Hepatocyte (in vitro differentiated cells): ENCODE measurements around the gene GRK5. TPM values are rescaled to one million over a fixed set of nuclear protein-coding genes. Genes with fewer than 3 reads are reported as not detected.

Source experiments
- DNase-seq: peaks from one replicate; pipeline ENCODE4 v3.0.0-alpha.2; 2016; ENCODE audit warnings: low spot score
- H2AFZ ChIP-seq: fragments of 200-600 bp; sonication (generic); 2 replicates; pipeline ENCODE4 v1.6.0; 2016; ENCODE audit warnings: antibody characterized with exemption, mild to moderate bottlenecking
- H3K27ac ChIP-seq: fragments of 200-600 bp; sonication (generic); 2 replicates; pipeline ENCODE4 v1.5.1; 2016; ENCODE audit warnings: mild to moderate bottlenecking
- H3K27me3 ChIP-seq: fragments of 200-600 bp; sonication (generic); 2 replicates; pipeline ENCODE4 v1.6.1; 2016
- H3K36me3 ChIP-seq: fragments of 200-600 bp; sonication (generic); replicated peaks from 2 replicates; pipeline ENCODE4 v1.5.1; 2016; ENCODE audit warnings: low read depth; ENCODE audit not compliant: insufficient read depth
- H3K4me1 ChIP-seq: fragments of 200-600 bp; sonication (generic); 2 replicates; pipeline ENCODE4 v1.5.1; 2016; ENCODE audit warnings: mild to moderate bottlenecking, moderate library complexity; ENCODE audit not compliant: insufficient read depth
- H3K4me2 ChIP-seq: fragments of 200-600 bp; sonication (generic); 2 replicates; pipeline ENCODE4 v1.6.0; 2016
- H3K4me3 ChIP-seq: fragments of 200-600 bp; sonication (generic); 2 replicates; pipeline ENCODE4 v1.5.1; 2016; ENCODE audit warnings: mild to moderate bottlenecking
- H3K79me2 ChIP-seq: fragments of 200-600 bp; sonication (generic); 2 replicates; pipeline ENCODE4 v1.6.0; 2017; ENCODE audit warnings: mild to moderate bottlenecking
- H3K9me2 ChIP-seq: fragments of 200-600 bp; sonication (generic); replicated peaks from 2 replicates; pipeline ENCODE4 v1.6.0; 2017; ENCODE audit warnings: mild to moderate bottlenecking; ENCODE audit not compliant: insufficient read depth
- H3K9me3 ChIP-seq: fragments of 200-600 bp; sonication (generic); 2 replicates; pipeline ENCODE4 v1.5.1; 2016; ENCODE audit warnings: low read depth, mild to moderate bottlenecking
- H4K20me1 ChIP-seq: fragments of 200-600 bp; sonication (generic); 2 replicates; pipeline ENCODE4 v1.6.0; 2016; ENCODE audit warnings: mild to moderate bottlenecking; ENCODE audit not compliant: insufficient read depth, poor library complexity, severe bottlenecking
- EZH2 ChIP-seq: fragments of 200-600 bp; sonication (generic); IDR thresholded peaks from 2 replicates; pipeline ENCODE4 v1.6.1; 2016; ENCODE audit warnings: antibody characterized with exemption, mild to moderate bottlenecking, borderline replicate concordance
- EZH2phosphoT487 ChIP-seq: fragments of 200-600 bp; sonication (generic); IDR thresholded peaks from one replicate; pipeline ENCODE4 v1.6.1; 2018; ENCODE audit warnings: antibody characterized with exemption, mild to moderate bottlenecking, low read depth, moderate library complexity; ENCODE audit not compliant: unreplicated experiment, severe bottlenecking
- WGBS: methylation state at CpG from one replicate; pipeline ENCODE4 v1.1.6; 2016; ENCODE audit warnings: low lambda C conversion rate; ENCODE audit errors: missing lambda C conversion rate; 5-methylcytosine and 5-hydroxymethylcytosine counted together
- polyA plus RNA-seq: library from polyadenylated mRNA; unstranded; fragments of >200 nt; fragmentation: Nextera tagmentation; extraction: Ambion mirVana; gene quantifications from 2 replicates; pipeline ENCODE4 v1.2.1, GENCODE V29; 2016
- total RNA-seq: library from RNA; depleted of rRNA; stranded (reverse); fragments of >200 nt; gene quantifications from 2 replicates; pipeline ENCODE4 v1.2.3, GENCODE V29; 2014
- TF ChIP-seq, protein P1 (sequence below): fragments of 200-600 bp; sonication (generic); IDR thresholded peaks from 2 replicates; pipeline ENCODE4 v1.5.1; 2016; ENCODE audit warnings: antibody characterized with exemption, mild to moderate bottlenecking; ENCODE audit not compliant: poor library complexity

GRK5 gene
- total and polyA plus RNA-seq, 2 experiments from 2014 or later = 7.6 to 19.9 TPM

GRCh38 chr10:119306514-119306951 is 99.2 kb downstream of the GRK5 start:
- TF ChIP-seq, protein P1, sequence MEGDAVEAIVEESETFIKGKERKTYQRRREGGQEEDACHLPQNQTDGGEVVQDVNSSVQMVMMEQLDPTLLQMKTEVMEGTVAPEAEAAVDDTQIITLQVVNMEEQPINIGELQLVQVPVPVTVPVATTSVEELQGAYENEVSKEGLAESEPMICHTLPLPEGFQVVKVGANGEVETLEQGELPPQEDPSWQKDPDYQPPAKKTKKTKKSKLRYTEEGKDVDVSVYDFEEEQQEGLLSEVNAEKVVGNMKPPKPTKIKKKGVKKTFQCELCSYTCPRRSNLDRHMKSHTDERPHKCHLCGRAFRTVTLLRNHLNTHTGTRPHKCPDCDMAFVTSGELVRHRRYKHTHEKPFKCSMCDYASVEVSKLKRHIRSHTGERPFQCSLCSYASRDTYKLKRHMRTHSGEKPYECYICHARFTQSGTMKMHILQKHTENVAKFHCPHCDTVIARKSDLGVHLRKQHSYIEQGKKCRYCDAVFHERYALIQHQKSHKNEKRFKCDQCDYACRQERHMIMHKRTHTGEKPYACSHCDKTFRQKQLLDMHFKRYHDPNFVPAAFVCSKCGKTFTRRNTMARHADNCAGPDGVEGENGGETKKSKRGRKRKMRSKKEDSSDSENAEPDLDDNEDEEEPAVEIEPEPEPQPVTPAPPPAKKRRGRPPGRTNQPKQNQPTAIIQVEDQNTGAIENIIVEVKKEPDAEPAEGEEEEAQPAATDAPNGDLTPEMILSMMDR = peak; percentile 3
- TF ChIP-seq EZH2phosphoT487 = no peak
- 89% methylated on average over 9 of the region's 9 CpGs for WGBS
- peak; percentile 12 for DNase-seq
- Histone ChIP-seq H3K36me3 (no peaks in the 10 kb centered on the region), H3K4me3 (no peak overlapping the region), H3K9me2 (no peaks in the 10 kb centered on the region), H3K27ac (peak overlapping the region; percentile 40), H3K4me2 (no peak overlapping the region), H4K20me1 (no peaks in the 10 kb centered on the region), H2AFZ (no peak overlapping the region), H3K27me3 (no peaks in the 10 kb centered on the region), H3K9me3 (no peaks in the 10 kb centered on the region), H3K79me2 (peaks cover 62% of the 10 kb centered on the region), H3K4me1 (peaks cover 29% of the 10 kb centered on the region)

DNA sequence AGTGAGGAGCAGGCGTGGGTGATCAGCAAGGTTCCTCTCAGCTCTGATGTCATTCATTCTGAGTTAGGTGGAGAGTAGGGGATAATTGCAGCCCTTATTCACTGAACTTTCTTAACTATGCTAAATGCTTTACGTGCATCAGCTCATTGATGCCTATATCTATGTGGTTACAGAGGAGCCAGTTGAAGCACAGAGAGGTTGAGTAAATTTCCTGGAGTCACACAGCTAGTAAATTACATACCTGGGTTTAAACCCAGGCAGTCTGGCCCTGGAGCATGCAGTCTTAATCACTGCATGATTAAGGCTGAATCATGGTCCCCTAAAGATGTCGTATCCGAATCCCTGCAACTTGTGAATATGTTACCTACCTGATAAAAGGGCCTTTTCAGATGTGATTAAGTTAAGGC is 99.6 kb downstream of the GRK5 start:
- no peak for DNase-seq
- no peaks in the 10 kb centered on the region for H3K9me3 ChIP-seq
- TF ChIP-seq EZH2 (no peak), EZH2phosphoT487 (no peak)
- TF ChIP-seq, protein P1 = no peak
- H3K27me3 ChIP-seq = no peaks in the 10 kb centered on the region
- no peak overlapping the region for H3K4me2 ChIP-seq
- peaks cover 60% of the 10 kb centered on the region for H3K79me2 ChIP-seq
- H2AFZ ChIP-seq = no peak overlapping the region
- no peak overlapping the region for H3K4me3 ChIP-seq
- H3K4me1 ChIP-seq = peaks cover 24% of the 10 kb centered on the region
- H4K20me1 ChIP-seq = no peaks in the 10 kb centered on the region
- no peaks in the 10 kb centered on the region for H3K9me2 ChIP-seq
- no peak overlapping the region for H3K27ac ChIP-seq
- WGBS = 95% methylated on average over 4 of the region's 4 CpGs
- H3K36me3 ChIP-seq = no peaks in the 10 kb centered on the region

DNA sequence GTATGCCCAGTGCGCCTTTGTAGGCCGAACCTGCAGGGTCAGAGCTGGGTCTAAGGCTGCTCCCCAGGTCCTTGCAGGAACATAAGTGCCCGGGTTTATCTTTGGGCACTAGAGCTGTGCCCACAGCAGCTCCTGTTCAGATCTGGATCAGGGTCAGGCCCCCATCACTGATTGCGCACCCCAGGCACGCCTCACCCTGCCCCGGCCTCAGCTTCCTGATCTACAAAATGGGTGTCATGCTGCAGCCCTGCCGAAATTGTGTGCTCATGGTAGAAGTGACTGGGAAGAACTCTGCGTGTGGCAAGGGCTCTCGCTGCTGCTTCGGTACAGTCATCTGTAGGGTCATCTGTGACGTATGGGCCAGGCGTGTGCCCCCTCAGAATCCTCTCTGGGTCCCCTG is 100.7 kb downstream of the GRK5 start:
- 97% methylated on average over 12 of the region's 12 CpGs for WGBS
- no peaks in the 10 kb centered on the region for H4K20me1 ChIP-seq

More for the DNA sequence above, 100.7 kb downstream of the GRK5 start:
- no peak overlapping the region for H3K4me2 ChIP-seq
- H2AFZ ChIP-seq = no peak overlapping the region
- no peak overlapping the region for H3K4me3 ChIP-seq
- H3K27me3 ChIP-seq = no peaks in the 10 kb centered on the region
- peaks cover 13% of the 10 kb centered on the region for H3K4me1 ChIP-seq
- DNase-seq = no peak
- H3K9me3 ChIP-seq = no peaks in the 10 kb centered on the region
- TF ChIP-seq, protein P1 = no peak
- no peak for TF ChIP-seq EZH2phosphoT487
- no peak overlapping the region for H3K27ac ChIP-seq
- no peaks in the 10 kb centered on the region for H3K9me2 ChIP-seq
- H3K79me2 ChIP-seq = peaks cover 71% of the 10 kb centered on the region
- no peaks in the 10 kb centered on the region for H3K36me3 ChIP-seq
